ENCODE data around the gene SNRNP40.
A peak's percentile ranks its signal among the peaks of the same experiment; 100 is the strongest.

Gene SNRNP40

DNA sequence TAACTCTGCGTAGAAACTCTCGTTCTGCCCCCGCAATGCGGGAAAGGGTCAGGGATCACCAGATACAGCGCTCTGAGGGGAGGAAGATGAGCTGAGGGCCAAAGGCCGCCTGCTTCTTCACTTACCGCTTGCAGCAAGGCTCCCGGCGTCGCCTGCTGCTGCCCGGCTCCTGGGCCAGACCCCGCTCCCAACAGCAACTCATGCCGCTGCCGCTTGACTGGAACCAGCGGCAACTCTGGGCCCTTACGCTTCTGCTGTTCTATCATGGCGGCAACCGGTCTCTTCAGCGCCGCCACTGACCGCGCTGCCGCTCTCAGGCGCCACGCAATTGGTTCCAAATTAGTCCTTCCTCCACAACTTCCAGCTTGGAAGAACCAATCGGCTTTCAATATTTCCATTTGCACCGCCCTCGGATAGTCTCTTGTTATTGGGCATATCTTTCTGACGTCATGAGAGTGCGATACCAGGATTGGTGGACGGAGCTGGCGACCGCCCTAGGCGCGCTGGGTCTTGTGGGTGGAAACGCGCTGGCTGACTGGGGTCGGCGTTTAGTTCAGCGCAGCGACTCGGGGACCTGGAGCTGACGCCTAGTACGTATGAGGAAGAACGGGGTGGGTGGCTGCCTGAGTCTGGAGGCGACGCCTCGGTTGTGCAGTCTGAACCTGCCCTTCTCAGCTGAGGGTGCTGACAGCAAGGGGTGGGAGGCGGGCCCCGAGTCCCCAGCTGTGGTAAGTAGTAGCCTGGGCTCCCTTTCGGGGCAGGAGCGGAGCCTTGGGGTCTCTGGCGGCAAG, at the start of gene SNRNP40, which contains the start of gene ZCCHC17:
SNRNP40 (minus strand) TSS at position 303 of the 791 bp plus-strand sequence; CDS start at position 266, 37 bp downstream.
ZCCHC17 (plus strand) TSS at position 547 of the 791 bp plus-strand sequence. CDS start 13,067 bp downstream, outside the sequence.
- TF ChIP-seq, protein P1, sequence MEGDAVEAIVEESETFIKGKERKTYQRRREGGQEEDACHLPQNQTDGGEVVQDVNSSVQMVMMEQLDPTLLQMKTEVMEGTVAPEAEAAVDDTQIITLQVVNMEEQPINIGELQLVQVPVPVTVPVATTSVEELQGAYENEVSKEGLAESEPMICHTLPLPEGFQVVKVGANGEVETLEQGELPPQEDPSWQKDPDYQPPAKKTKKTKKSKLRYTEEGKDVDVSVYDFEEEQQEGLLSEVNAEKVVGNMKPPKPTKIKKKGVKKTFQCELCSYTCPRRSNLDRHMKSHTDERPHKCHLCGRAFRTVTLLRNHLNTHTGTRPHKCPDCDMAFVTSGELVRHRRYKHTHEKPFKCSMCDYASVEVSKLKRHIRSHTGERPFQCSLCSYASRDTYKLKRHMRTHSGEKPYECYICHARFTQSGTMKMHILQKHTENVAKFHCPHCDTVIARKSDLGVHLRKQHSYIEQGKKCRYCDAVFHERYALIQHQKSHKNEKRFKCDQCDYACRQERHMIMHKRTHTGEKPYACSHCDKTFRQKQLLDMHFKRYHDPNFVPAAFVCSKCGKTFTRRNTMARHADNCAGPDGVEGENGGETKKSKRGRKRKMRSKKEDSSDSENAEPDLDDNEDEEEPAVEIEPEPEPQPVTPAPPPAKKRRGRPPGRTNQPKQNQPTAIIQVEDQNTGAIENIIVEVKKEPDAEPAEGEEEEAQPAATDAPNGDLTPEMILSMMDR (conservative IDR thresholded peaks at IDR 0.05; ENCODE audit: control insufficient read depth, insufficient read depth, low read depth, low read length), result no peak
- H3K4me3 ChIP-seq (ENCODE audit: control insufficient read depth, low read depth, low read length), result peak within 1 kb of the TSS; percentile 77
- DNase-seq (ENCODE audit: low read depth), result peak; percentile 99

DNA sequence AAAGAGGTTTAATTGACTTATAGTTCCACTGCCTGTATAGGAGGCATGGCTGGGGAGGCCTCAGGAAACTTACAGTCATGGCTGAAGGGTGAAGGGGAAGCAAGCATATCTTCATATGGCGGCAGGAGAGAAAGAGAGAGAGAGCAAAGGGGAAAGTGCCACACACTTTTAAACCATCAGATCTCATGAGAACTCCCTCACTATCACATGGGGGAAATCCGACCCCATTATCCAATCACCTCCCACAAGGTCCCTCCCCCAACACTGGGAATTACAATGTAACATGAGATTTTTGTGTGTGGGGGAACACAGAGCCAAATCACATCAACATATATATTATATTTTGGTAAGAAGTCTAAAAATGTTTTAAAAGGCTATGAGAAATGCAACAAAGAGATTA, 49.0 kb upstream of the SNRNP40 start:
- TF ChIP-seq, protein P1 (conservative IDR thresholded peaks at IDR 0.05; ENCODE audit: control insufficient read depth, insufficient read depth, low read depth, low read length), result no peak
- no peak overlapping the region for H3K4me3 ChIP-seq (ENCODE audit: control insufficient read depth, low read depth, low read length)
- no peak for DNase-seq (ENCODE audit: low read depth)

DNA sequence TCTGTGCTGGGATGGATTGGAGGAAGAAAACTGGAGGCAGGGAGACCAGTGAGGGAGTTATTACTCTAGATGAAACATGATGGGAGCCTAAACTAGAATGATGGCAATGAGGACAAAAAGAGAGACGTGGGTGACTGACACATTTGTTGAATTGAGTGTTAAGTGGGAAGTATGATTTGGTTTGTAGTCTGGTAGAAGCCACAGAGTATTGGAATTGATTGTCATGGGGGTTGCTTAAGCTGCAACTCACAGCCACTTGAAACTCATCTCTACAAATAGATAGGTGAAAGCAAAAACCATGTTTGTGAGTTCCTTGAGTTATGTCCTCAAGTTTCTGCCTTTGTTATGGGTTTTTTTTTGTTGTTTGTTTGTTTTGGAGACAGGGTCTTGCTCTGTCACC, 47.9 kb upstream of the SNRNP40 start:
- DNase-seq (ENCODE audit: low read depth), result no peak

DNA sequence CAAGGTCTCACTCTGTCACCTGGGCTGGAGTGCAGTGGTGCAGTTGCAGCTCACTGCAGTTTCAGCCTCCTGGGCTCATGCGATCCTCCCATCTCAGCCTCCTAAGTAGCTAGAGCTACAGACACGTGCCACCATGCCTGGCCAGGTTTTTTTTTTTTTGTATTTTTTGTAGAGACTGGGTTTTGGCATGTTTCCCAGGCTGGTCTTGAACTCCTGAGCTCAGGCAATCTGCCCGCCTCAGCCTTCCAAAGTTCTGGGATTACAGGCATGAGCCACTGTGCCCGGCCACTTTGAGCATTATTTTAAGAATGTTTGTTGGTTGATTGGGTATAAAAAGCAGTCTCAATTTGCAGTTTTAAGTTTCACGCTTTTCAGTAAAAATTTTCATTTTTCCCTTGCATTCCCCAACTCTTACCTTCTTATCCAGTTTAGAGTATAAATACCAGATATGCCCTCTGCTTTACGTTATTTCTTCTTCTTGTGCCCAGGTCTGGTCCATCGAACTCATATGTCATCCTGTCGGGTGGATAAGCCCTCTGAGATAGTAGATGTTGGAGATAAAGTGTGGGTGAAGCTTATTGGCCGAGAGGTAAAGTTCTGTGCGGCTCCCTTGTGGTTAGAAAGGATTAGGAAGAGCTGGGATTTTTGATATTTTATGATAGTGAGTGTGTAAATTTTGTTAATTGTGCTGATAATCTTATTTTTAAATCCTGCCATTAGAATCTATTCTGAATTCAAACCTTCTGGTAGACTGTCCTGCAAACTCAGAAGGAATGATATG, 40.3 kb upstream of the SNRNP40 start:
- TF ChIP-seq, protein P1 (conservative IDR thresholded peaks at IDR 0.05; ENCODE audit: control insufficient read depth, insufficient read depth, low read depth, low read length), result no peak
- no peak for DNase-seq (ENCODE audit: low read depth)
- H3K4me3 ChIP-seq (ENCODE audit: control insufficient read depth, low read depth, low read length), result no peak overlapping the region

More for the DNA sequence above, 47.9 kb upstream of the SNRNP40 start:
- no peak overlapping the region for H3K4me3 ChIP-seq (ENCODE audit: control insufficient read depth, low read depth, low read length)
- TF ChIP-seq, protein P1 (conservative IDR thresholded peaks at IDR 0.05; ENCODE audit: control insufficient read depth, insufficient read depth, low read depth, low read length), result no peak

DNA sequence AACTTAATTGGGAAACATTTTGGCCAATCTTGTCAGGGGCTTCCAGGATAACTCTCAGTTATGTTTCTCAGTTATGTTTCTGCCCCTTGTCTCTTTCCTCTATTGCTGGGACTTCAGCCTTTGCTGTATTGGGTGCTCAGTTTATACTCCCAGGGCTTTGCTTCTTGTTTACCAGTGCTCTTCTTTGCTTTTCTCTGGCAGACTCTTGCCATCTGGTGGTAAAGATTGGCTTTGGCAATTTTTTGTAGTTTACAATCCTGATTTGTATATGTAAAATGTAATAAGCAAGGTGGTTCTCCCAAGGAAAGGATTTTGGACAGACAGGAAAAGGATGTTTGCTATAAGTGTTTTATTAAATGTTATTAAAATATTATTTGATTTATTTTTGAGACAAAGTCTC, 38.4 kb upstream of the SNRNP40 start:
- no peak overlapping the region for H3K4me3 ChIP-seq (ENCODE audit: control insufficient read depth, low read depth, low read length)
- DNase-seq (ENCODE audit: low read depth), result peak; percentile 64
- TF ChIP-seq, protein P1 (conservative IDR thresholded peaks at IDR 0.05; ENCODE audit: control insufficient read depth, insufficient read depth, low read depth, low read length), result peak; percentile 58

DNA sequence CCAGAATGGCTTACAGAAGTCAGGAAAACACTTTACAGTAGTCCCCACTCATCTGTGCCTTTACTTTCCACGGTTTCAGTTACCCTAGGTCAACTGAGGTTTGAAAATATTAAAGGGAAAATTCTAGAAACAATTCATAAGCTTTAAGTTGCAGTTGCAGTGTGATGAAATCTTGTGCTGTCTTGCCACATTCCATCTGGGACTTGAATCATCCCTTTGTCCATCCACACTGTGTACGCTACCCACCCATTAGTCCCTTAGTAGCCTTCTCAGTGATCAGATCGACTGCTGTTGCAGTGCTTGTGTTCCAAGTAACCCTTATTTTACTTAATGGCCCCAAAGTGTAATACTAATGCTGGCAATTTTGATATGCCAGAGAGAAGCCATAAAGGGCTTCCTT, 30.8 kb upstream of the SNRNP40 start:
- TF ChIP-seq, protein P1 (conservative IDR thresholded peaks at IDR 0.05; ENCODE audit: control insufficient read depth, insufficient read depth, low read depth, low read length), result no peak
- H3K4me3 ChIP-seq (ENCODE audit: control insufficient read depth, low read depth, low read length), result no peak overlapping the region
- DNase-seq (ENCODE audit: low read depth), result peak; percentile 82

Measured in fibroblast of mammary gland (primary cell).